ENCODE results near the gene CACNA1H.

The CACNA1H gene

DNA sequence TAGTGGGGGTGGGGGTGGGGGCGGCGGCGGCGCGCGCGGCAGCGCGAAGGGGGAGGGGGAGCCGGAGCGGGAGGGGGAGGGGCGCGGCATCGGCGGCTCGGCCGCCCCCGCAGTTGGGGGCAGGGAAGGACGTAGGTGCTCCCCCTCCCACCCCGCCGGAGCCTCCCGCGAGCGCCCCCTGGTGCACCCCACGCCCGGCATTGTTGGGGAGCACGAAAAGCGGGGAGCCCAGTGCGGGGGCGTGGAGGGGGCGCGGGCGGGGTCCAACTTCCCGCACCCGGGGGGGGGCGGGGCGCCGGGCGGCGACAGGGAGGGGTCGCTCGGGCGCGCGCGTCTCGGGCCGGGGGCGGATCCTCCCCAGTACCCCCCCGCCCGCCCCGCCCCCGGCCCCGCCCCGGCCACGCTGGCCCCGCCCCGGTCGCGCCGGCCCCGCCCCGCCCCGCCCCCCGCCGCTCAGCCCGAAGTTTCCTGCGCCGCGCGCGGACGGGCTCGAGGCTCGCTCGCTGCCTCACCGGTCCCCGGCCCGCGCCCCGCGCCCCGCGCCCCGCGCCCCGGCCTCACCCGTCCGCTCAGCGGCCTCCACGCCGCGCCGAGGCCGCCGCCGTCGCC, at the start of gene CACNA1H:
Gene CACNA1H (plus strand): TSS at position 456 of the 609 bp plus-strand sequence. CDS start 632 bp downstream, outside the sequence.
- peak; percentile 35 for DNase-seq (ENCODE audit: low read depth)

DNA sequence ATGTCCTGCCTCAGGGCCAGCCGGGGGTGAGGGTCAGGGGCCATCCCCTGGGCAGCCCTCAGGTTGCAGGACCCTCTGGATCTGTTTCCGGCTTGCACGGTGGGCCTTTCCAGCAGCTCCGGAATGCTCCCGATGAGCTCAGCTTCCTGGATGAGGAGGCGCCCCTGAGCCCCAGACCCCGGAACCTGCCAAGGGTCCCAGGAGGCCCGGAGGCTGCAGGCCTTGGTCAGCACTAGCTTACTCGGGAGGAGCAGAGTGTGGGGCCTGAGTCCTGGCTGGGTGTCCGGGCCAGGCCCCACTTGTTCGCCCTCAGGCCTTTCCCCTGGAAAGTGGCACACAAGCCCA, 49.3 kb upstream of the CACNA1H start:
- DNase-seq (ENCODE audit: low read depth), result no peak

DNA sequence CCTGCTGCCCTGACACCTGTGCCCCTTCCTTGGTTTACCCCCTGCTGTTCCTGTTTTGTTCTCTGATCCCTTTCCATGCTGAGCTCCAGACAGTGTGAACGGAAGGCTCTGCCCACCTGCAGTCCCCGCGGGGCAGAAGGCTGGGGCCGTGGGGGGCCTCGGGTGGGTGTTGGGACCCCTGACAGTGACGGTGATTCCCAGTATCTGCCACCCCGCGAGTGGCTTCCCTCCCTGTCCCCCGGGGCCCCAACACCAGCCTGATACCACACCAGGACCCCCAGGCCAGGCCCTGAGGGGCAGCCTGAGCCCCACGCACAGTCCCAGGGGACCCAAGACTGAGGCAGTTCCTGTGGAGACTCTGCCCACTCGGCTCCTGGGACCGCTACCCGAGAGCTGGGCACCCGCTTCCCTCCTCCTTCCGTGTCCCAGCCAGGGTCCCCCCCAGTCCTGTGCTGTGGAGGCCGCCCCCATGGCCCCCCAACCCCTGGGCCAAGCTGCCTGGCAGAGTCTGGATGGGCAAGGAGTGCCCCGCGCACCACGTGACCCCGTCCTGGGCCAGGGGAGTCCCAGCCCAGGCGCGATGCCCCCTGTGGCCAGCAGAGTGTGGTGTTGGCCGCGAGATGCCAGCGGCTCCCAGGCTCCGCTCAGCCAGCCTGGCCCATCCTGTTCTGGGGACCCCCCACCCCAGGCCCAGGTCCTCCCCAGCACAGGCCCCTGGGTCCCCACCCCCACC, 46.9 kb upstream of the CACNA1H start:
- peak; percentile 36 for DNase-seq (ENCODE audit: low read depth)

DNA sequence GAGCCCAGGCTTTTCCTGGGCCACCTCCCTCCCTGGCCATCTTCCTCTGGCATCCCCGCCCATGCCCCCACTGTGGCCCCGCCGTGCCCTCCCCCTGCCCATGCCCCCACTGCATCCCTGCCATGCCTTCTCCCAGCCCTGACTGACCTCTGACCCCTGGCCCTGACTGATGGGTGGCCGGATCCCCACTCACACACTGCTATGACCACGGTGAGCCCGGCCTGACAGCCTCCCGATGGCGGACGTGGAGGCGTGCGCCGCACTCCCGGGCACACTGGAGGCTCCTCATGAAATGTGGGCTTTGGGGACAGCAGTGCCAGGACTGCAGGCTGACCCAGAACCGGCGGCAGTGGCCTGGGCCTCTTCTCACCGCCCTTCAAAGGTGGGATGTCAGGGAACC, 46.2 kb upstream of the CACNA1H start:
- DNase-seq (ENCODE audit: low read depth), result no peak

DNA sequence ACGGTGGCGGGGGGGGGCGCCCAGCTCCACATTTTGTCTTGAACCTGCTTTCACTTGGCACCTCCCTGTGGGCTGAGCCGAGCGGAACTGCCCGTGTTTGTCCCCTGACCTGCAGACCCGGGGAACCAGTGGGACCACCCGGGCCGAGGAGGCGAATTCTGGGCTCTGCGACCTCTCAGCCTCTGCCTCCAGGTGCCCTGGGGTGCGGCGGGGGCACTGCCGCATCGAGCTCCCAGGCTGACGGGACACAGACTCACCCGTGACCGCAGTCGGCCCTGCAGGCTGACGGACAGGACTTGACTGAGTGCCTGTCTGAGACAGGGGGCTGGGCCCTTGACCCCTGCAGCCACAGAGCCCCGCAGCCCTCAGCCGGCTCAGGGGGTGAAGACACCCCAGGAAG, 45.8 kb upstream of the CACNA1H start:
- DNase-seq (ENCODE audit: low read depth), result no peak

DNA sequence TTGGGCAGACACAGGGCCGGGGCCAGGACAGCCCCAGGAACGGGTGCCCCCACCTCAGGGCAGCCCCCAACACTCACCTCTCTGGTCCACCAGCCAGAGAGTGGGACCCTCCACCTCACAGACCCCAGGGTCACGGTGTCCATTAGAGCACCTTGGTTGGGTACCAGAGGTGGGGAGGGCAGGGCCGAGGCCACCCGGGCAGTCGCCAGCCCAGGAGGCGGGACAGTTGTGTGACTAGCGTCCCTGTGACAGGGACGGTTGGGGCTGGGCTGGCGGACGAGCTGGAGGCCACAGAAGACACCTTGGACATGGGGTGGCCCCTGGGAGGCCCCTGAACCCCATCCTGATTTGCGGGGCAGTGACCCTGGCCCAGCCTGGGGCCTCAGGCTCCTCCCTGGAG, 45.2 kb upstream of the CACNA1H start:
- no peak for DNase-seq (ENCODE audit: low read depth)

DNA sequence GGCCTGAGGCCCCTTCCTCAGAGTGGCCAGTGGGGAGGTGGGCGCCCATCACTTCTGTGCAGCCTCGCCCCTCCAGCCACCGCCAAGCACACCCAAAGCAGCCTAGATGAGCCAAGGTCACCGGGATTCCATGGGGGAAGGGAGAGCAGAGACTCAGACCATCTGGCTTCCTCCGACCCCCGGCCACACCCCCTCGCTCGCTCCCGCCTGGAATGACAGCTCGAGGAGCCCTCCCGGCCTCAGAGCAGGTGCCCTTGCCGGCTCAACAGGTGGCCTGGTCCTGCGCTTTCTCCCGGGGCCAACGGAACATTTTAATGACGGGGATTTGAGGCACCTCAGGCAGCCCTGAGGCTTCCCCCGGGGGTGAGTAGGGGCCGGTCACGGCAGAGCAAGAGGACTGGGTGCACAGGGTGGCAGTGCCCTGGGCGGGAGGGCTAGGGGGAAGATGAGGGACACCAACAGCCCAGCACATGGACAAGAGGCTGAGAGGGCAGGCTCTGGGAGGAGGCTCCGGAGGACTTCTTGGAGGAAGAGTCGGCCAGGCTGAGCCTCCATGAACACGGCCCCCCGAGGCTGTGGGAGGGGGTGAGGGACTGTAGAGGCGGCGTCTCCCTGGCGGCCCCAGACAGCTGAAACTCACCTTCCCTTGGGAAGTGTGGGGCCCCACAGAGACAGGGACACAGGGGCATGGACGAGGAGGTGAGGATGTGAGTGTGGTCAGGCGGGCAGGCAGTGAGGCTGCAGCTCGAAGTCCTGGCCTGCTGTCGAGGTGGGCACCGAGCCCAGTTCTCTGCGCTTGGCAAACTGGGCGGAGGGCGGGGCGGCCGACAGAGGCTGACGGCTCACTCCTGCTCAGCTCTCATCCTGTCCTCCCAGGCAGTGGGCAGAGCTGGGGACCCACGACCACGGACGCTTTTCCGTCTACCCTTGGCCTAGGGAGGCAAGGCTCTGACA, 44.3 kb upstream of the CACNA1H start:
- DNase-seq (ENCODE audit: low read depth), result no peak

DNA sequence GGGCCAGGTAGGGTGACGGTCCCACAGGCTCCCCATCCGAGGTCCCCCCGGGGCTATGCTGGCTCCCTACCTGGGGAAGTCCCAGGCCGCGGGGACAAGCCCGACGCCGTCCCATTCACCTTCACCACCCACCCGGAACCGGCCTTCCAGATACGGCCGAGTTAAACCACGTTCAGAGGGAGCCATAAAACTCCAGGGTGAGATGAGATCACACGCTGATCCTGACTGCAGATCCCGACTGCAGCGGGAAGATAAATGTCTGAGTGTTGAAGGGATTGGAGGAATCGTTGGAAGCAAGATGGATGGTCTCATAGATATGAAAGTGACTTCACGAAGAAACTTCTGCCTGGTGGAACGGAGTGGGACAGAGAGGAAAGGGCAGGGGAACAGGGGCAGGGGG, 43.3 kb upstream of the CACNA1H start:
- DNase-seq (ENCODE audit: low read depth), result no peak

DNA sequence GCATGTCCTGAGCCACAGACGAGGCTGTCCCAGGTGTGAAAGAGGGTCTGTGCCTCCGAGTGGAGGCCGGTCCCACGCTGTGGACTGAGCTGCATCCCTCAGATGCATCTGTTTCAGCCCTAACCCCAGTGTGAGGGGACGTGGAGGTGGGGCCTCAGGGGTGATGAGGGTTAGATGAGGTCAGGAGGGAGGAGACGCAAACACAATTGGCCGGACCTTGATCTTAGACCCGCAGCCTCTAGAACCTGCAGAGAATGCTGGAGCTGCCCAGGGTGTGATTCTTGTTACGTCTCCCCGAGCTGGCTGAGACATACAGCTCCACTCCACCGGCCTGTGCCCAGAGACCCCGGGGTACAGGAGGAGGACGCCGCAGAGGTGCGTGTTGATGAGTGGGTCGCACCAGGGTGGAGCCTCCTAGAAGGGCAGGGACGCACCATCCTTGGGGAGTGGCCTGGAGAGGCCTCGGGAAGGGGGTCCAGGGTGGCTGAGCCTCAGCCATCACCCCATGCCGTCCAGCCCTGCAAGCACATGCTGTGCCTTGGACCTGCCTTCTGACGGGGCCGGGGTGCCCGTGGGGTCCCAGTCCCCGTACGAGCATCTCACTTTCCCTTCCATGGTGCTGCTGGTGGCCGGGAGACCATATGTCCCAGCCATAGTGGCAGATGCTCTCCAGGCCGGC, 40.3 kb upstream of the CACNA1H start:
- DNase-seq (ENCODE audit: low read depth), result no peak

DNA sequence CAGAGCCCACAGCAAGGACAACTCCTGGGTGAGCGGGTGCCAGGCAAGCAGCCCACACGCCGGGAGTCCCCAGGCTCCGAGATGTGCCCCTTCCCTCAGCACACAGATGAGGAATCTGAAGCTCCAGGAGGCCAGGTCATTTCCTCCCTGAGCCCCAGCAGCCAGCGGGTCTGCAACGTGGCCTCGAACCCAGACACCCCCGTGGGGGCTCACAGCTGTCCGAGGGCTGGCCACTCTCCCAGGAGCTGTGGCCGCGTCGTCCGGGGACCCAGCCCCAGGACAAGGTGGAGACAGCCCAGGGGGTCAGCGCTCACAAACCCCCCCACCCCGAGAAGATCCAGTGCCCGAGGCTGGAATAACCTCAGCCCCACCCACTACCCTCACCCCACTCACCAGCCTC, 39.4 kb upstream of the CACNA1H start:
- no peak for DNase-seq (ENCODE audit: low read depth)

DNA sequence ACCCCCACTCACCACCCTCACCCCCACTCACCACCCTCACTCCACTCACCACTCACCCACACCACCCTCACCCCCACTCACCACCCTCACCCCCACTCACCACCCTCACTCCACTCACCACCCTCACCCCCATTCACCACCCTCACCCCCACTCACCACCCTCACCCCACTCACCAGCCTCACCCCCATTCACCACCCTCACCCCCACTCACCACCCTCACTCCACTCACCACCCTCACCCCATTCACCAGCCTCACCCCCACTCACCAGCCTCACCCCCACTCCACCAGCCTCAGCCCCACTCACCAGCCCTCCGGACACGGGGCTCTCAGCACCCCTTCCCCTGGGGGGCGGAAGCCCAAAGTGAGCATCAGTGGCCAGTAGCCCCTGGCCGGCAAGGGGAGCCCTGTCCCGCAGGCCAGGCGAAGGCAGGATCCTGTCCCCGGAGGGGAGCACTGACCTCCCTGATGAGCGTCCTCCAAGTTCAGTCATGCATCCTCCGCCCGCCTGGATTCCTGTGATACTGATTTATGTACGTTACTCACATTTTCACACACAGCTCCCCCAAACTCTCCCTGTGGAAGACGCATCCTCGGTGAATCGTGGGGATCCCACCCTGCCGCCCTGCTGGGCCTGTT, 38.9 kb upstream of the CACNA1H start:
- DNase-seq (ENCODE audit: low read depth), result no peak

DNA sequence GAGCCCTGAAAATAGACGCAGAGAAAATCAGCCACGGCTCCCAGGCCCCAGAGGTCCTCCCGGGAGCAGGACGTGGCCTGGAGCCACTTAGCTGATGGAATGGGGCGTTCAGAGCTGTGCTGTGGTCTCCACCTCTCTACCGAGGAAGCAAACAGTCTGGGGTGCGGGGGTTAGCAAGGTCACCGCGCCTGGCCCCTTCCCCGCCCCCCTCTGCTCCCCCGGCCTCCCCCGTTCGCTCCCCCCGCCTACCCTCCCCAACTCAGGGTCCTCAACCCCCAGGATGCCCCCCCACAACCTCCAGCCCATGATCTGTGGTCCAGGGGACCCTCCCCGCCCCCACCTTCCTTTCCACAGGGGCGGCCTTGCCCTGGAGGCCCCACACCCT, 36.2 kb upstream of the CACNA1H start:
- no peak for DNase-seq (ENCODE audit: low read depth)

DNA sequence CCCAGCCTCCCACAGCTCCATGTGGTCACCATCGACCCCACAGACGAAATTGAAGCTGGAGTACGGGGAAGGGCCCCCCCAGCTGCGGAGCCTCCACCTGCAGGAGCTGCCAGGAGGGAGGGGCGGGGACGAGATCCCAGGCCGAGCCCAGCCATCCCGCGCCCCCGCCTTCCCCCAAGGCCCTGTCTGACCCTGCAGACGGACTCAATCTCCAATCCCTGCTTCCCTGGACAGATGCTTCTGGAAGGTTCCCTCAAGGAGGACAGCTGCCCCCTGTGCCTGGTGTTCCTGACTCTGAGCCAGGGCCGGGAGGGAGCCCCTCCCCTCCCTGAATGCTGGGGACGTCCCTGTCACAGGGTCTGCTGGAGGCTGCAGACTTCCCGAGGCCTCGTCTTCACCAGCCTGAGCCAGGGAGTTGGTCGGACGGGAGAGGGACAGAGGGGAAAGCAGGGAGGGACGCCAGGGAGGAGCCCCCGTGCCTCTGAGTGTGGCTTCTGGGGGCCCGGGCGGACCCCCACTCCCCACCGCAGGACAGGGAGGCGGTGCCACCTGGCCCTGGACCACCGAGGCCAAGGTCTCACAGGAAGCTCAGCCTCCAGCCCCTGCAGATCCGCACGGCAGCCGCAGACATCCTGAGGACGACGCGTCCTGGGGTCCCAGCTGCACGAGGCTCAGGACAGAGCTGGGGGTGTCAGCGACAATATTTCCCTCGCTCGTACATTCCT, 35.6 kb upstream of the CACNA1H start:
- no peak for DNase-seq (ENCODE audit: low read depth)

DNA sequence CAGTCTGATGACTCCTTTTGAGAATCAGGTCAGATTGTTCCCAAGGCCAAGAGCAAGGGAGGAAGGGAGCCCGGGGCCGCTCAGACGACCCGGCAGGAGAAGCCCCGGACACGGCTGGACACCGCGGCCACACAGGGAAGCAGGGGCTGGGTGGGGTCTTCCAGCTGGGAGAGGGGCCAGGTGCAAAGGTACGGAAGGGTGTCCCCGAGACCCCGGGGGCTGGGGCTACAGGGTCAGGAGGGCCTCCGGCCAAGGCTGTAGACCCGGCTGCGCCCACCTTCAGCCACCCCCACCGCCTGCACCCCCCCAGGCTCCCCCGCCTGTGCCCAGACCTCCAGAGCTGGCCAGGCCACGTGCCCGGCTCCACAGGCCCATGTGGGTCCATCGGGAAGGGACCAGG, 35.0 kb upstream of the CACNA1H start:
- DNase-seq (ENCODE audit: low read depth), result no peak

DNA sequence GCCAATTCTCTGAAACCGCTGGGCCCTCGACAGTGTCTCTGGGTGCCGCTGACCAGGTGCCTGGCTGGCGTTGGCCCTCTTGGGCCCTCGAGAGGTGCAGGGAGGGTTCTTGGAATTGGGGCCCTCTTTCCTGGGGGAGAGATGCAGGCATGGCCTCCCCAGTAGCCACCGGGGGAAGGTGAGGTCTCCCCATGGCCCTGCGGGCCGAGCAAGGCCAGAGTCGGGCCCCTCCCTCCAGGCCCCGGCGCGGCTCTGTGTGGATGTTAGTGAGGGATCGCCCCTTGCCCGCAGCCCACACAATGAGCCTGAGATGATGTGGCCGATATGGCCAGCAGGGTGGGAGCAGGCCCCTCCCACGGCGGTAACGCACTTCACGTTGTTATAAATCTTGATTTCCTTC, 33.8 kb upstream of the CACNA1H start:
- DNase-seq (ENCODE audit: low read depth), result no peak

DNA sequence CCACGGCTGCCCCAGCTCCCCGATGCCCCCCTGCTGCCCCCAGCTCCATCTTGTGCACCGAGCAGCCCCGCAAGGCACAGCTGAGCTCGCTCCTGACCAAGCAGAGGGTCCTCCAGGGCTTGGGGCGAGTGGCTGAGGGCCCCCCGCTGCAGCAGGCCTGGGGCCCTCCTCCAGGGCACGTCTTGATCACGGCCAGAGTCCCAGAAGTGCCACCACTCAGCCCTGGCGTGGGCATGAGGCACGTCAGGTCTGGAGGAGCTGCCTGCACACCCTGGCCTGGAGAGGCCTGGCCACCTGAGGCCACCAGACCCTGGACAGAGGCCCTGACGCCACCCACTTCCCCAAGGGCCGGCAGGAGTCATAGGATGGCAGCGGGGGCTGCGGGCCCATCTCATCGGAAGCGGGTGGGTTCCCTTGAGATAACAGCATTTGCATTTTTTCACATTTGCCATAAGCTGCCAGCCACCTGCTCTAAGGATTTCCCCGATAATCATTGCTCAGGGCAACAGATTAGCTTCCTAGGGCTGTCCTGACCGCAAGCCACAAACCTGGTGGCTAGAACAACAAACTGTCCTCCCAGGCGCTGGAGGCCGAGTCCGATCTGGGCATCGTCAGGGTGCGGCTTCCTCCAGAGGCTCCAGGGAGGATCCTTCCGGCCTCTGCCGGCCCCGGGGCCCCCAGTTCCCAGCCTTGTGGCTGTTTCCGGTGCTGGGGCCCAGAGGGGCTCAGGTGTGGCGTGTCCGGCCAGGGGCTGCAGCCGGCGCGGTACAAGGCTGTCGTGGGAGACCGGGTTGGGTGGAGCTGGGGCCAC, 32.9 kb upstream of the CACNA1H start:
- peak; percentile 91 for DNase-seq (ENCODE audit: low read depth)

DNA sequence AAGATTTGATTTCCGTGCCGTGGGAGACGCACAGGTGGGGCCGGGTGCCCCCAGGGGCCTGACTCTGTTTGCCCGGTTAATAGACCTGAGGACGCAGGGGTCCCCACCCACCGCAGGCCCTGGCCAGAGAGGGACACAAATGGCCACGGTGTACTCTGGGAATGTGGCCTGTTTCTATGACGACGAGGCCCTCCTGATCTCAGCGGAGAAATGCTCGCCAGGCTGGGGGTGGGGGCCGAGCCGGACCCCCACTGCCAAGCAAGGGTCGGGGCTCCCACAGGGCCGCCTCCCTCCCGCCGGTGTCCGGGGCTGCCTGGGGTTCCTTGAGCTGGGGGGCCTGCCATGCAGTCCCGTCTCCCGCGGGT, 32.3 kb upstream of the CACNA1H start:
- DNase-seq (ENCODE audit: low read depth), result no peak

DNA sequence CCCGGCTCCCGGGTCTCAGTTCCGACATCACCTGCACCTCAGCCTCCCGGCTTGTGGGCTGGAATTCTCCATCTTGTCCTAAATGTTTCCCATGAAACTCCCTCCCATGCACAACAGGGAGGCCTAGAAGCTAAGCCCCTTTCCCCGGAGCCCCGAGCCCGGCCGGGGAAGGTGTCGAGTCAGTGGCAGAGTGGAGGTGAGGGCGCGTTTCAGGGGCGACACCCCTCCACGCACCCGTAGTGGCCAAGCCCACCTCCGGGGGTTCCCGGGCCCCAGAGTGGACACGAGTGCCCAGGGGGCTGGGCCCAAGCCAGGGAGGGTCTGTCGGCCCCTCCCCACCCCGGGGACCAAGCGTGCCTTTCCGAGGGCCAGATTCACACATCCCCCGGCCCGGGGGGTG, 31.9 kb upstream of the CACNA1H start:
- DNase-seq (ENCODE audit: low read depth), result no peak

DNA sequence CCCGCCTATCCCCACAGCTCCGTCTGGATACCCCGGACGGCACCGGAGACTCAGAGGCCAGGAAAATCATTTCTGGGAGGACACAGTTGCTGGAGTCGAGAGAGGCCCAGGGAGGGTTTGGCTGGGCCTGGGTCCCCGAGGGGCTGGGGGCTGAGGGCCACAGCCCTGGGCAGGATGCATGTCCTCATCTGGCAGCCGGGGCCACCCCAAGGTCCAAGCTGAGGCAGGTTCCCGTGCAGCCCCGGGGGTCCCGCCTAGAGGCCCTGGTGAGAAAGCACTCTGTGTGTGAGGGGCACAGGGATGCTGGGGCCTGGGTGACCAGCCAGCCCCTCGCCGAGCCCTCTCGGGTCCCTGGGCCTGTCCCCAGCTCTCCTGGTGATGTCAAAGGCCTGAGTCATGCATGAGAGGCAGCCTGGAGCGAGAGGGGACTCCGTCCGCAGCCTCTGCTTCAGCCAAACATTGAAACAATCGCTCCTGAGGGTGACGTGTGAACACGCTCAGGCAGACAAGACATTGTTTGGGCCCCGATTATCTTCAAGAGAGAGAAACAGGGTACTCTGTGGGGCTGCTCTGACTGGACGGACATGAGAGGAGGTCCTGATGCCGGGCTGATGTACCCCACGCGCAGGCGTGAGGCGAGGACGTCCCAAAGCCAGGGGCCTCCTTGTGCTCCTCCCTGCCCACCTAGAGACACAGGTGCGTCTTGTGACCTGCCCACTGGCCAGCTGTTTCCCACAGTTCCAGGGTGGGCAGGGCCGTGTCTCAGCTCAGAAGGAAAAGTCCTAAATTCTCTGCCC, 31.1 kb upstream of the CACNA1H start:
- no peak for DNase-seq (ENCODE audit: low read depth)

DNA sequence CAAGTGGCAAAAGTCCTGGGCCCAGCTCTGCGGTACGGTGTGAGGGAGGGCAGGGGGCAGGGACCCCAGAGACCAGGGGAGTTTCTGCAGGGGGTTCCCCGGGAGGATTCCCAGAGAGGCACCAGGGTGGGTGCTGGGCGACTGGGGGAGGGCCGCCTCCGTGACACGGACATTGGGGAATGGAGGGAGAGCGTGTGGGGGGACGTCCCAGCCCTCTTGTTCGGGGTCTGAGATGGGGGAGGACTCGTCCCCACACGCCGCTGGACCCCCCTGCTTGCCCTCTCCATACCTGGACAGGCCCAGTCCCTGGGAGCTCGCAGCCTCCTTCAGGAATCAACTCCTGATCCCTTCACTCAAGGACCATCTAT, 30.5 kb upstream of the CACNA1H start:
- DNase-seq (ENCODE audit: low read depth), result no peak
